CD4-positive, alpha-beta T cell treated with Interleukin-6 for 4 hours (primary cell): Measurements from ENCODE around the gene NFATC2.

Source experiments
- DNase-seq: peaks from one replicate; pipeline ENCODE4 v3.0.0-alpha.2; 2020; ENCODE audit warnings: mixed read lengths

NFATC2 gene

DNA sequence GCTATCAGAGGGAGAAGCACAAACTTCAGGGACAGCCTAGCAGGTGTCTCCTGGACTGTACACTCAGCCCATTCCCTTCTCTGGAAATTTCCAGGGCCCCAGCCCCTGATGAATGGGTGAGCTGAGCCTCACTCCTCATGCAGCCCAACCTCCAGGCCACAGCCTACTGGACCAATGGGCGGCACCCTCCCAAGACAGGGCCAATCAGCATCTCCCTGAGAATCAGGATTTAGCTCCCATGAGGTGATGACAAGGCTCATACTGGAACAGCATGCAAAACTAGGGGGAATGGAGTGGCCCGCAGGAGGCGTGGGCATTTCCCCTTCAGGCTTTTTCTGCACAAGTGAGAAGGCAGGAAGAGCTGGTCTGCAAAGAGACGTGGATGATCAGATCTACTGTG lies 29.0 kb downstream of the NFATC2 start:
- DNase-seq, result no peak

DNA sequence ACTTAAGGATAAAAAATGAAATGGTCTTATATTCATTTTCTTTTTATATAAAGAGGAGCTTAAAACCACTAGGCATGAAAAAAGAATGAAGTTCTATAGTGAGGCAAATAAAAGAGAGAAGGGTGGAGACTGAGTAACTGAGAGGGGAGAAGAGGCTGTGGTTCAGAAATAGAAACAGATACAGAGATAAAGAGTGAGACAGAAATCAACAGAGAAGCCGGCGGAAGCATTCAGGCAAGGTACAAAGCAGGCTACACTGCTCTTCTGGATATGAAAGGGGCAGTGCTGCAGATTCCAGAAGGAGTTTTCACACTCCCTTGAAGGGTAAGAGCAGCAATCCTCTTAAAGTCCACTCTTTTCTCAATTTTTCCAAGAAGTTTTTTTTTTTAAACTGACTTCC lies 29.9 kb downstream of the NFATC2 start:
- peak; percentile 59 for DNase-seq

DNA sequence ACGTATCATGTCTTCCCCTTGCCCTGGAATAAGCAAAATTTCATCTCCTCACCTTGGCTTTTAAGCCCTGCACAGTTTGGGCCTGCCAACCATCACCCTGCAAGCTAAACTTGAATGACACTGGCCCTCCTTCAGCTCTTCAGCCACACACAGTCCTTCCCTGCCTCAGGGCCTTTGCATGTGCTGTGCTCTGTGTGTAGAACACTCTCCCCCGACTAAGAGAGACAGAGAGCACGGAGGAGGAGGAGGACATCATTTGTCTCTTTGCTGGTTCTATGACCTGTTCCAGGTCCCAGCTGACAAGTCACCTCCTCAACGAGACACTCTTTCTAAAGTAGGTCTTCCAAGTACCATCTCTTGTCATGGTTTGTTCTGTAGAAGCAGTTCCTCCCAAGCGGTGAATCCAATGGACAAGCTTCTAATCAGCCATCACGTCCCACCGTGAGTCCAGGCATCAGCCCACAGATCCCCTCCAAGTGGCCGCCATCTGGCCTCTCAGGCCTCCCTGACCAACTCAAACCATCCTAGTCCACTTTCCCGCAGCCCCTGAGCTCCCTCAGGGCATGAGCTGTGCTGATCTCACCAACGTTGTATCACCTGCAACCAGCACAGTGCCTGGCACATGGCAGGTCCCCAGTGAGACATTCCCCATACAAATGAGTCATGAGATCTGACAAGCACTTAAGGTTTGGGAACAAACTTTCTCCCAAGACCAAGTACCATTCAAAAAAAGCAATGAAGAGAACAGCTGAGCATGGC lies 30.5 kb downstream of the NFATC2 start:
- peak; percentile 43 for DNase-seq

DNA sequence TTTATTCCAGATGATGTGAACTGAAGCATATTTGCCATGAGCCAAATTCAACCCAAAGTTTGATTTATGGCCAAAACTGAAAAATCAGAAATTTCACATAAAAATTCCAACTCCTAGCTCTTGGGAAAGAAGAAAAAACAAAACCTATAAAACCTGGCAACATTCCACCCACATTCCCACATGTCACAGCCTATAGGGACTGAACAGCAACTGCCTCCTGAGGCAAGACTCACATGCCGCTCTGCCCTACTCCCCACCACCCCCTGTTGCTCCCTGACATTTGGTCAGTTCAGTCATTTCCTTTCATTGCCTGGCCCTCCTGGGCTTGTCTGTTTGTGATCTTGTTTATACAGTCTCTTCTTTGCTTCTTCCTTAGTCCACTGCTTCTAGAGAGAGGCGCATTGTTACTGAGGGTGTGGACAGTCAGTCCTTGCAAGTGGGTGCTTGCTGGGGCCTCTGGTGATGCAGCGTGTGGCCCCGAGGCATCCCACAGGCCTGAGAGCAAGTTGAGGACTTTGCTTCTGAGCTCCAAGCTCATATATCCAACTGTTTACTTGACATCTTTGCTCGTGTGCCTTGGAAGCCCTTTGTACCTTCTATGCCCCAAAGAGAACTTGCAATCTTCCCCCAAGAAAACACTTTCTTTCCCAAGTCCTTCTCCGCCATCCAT lies 31.4 kb downstream of the NFATC2 start:
- DNase-seq, result no peak

DNA sequence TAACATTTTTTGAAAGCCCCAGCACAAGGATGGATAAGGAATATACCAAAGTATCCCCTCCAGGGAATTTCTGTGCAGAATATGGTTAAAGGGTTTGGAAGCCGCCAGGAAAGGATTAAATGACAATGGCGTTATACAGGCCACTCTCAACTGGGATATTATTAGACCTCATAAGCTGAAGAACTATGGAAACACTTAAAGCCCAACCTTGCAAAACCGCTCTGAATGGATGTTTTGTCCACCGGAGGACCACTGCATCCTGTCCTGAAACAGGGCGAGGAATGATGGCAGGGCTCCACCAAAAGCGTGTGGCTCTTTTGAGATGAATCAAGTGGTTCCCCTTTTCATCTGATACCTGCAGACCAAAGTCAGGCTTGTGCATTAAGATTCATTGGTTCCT lies 32.4 kb downstream of the NFATC2 start:
- DNase-seq, result no peak

DNA sequence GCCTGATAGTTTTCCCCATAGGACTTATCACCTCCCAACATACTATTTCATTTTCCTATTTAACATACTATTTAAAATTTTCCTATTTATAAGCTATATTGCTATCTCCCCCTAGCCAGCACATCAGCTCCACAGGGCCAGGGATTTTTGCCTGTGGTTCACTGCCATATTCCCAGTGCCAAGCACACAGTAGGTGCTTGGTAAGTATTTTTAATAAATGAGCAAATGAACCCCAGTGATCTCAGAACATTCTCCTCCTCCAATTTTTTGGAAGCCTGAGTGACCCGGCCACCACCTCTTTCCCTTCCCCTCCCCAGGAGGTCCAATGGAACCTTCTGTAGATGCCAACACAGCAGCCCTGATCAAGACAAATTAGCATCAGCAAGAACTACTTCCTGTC lies 33.3 kb downstream of the NFATC2 start:
- DNase-seq, result no peak

DNA sequence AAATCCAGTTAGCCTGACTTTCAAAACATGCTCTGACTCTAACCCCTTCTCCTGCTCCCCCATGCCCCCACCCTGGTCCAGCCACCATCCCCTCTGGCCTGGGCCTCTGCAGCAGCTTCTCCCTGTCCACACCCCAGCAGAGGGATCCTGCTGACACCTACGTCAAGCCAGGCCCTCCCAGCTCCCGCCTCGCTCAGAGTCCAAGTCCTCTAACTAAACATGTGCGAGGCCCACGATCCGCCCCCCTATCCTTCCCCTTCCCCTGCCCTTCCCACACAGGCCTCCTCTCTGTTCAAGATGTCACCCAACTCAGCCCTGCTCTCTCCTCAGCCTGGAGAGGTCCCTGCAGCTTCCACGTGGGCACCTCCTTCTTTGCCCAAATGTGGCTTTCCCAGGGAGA lies 33.7 kb downstream of the NFATC2 start:
- DNase-seq, result no peak

DNA sequence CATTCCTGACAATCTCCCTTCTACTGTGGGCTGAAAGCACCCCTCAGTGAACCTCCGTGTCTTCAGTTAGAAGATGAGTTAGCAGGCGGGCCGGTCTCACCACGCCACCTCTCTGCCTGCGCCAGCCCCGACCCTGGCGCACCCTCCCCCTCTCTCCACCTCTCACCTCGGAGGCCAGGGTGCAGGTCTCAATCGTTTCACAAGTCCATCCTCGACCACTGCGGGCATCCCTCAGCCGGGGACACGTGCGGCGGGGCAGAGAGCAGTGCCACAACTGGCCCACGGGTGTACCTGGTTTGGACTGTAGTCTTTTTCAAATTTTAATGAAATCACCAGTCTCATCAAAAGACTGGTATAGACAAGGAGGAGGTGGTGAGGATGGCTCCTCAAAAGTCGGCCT lies 34.4 kb downstream of the NFATC2 start:
- no peak for DNase-seq

DNA sequence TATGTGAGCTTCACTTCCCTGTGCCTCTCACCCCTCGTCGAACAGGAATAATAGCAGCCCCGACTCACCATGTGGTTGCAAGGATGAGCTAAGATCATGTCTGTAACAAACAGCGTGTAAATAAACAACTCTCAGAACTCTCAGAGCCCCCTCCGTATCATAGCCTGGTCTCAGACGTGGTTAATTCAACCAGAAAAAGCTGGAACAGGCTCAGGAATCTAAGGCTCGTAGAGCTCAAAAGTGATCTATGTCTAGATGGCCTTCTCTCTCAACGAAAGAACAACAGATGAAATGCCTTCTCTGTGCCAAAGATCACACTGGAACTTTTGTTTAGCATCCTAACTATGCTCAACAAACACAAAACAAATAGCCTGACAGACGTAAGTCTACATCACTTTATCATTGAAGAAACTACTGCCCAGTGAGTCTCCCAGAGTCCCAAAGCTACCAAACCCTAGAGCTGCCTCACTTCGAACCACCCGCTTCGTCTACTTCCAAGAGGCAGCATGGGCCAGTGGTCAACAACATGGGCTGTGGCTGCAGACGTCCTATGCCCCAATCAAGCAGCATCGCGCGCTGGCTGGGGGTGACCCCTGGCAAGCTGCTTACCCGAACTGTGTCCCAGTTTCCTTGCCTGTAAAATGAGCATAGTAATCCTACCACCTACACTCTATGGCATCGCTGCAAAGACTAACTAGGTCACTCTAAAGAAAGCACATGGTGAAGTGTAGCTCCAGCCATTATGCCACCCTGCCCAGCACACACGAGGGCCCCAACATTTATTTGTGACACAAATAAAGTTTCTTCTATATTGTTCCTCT lies 35.1 kb downstream of the NFATC2 start:
- no peak for DNase-seq

DNA sequence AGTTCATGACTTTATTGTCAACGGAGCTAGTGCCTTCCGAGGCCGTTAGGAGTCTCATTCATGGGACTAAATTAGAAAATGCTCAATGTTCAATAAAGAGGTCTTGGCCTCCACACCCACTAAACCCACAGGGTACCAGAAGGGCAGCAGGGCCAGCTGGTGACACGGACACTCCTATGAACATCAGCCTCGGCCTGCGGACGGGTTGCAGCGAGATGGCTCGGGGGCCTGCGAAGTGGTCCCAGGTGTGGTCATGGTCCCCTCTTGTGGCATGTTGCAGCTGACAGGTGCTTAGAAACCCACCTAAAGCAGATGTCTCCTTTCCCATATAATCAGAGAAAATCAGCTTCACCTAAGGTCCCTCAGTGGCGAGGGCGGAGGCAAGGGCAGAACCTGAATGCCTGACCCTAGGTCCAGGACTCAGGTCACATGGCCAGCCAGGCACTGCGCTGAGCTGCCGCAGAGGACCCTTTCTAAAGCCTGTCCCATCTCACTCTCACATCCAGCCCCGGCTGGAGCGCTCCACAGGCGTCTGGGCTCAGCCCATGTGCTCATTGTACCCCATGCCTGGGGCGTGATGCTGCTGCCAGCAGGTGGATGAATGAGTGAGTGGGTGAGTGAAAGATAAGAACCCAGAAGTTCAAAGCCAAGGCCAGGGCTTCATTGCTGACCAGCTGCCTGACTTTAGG lies 35.8 kb downstream of the NFATC2 start:
- DNase-seq, result no peak

DNA sequence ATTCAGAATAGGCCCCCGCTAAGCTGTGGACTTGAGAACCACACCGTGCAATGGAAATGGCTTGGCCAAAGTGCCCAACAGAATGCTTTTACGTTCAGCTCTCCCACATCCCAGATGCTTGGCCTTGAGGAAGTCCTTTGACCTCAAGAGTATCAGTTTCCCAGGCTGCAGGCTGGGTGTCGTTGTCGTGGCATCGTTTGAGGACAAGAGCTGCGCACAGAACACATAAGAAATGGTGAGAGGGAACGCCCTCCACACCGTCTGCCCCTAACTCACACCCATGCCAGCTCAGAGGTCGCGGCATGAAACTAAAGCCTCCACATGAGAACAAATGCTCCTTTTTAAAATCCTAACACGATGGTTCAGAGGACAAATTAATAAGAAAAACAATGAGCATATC lies 37.0 kb downstream of the NFATC2 start:
- no peak for DNase-seq

DNA sequence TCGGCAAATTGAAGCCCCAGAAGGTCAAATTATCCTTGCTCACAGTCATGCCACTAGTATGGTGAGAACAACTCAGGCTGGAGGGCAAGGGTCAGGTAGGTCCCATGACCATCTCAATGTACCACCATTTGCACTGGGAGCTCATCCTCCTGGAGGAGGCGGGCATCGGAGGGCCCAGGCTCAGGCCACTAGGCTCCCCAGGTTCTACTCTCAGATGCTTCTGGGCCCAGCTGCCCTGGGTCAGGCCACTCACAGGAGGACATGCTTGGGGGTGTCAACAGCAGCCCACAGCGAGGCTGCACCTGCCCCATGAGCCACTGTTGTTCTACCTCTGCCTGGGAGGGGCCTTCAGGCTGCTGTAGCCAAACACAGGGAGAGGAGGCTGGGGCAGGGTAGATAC lies 39.1 kb downstream of the NFATC2 start:
- no peak for DNase-seq

DNA sequence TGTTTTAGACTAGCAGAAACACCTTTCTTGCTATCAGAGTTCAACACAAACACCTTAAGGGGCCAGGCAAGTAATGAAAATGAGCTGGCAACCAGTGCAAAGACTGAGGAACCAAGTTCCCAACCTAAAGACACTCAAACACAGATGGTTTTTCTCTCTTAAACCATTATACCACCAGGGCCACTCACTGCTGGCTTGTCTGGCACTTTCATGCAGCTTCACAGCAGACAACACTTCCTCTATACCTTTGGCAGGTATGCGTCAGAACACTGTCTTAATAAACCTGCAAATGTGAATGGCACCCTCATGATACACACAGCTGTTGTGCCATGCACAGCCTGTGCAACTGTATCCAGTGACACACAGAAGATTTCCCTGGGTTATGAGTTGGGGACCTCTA lies 41.6 kb downstream of the NFATC2 start:
- DNase-seq, result peak; percentile 68

DNA sequence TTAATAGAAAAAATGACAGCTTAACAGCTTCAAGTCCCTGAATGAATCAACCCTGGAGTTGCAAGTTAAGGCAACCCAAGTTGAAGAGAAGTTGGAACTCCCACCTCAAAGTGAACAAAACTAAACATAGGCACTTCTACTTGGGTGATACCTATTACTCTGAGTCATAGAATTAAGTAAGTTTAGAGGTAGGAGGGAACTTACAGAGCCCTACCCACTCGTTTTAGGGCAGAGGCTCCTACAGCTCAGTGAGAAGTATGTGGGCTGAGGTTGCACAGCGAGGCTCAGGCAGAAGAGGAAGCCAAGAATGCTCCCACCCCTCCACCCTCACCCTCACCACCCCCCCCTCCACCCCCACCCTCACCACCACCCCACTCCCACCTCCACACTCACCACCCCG lies 42.2 kb downstream of the NFATC2 start:
- DNase-seq, result peak; percentile 72

DNA sequence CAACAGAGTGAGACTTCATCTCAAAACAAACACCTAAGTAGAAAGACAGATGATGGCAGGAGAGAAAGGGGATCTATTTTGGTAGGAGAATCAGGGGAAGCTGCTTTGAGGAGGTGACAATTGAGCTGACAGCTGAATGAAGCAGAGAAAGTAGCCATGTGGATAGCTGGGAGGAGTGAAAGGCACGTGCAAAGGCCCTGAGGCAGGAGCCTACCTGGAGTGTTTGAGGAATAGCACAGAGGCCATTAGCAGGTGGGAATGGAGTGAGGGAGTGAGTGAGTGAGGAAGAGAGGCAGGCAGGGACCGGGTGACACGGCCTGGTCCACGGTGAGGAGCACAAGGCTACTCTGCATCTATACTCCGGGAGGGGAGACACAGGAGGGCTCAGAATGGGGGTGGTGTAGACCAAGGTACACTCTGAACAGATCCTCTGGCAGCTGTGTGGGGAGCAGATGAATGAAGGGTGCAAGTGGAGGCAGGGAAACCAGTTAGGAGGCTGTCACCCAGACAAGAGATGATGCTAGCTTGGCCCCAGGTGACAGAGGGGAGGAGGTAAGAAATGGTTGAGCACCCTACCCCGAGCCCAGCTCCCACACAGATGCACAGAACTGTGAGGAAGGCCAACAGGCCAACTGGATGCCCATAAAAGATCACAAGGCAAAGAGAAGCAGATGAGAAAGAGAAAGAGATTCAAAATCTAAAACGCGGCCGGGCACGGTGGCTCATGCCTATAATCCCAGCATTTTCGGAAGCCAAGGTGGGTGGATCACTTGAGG lies 43.6 kb downstream of the NFATC2 start:
- no peak for DNase-seq

DNA sequence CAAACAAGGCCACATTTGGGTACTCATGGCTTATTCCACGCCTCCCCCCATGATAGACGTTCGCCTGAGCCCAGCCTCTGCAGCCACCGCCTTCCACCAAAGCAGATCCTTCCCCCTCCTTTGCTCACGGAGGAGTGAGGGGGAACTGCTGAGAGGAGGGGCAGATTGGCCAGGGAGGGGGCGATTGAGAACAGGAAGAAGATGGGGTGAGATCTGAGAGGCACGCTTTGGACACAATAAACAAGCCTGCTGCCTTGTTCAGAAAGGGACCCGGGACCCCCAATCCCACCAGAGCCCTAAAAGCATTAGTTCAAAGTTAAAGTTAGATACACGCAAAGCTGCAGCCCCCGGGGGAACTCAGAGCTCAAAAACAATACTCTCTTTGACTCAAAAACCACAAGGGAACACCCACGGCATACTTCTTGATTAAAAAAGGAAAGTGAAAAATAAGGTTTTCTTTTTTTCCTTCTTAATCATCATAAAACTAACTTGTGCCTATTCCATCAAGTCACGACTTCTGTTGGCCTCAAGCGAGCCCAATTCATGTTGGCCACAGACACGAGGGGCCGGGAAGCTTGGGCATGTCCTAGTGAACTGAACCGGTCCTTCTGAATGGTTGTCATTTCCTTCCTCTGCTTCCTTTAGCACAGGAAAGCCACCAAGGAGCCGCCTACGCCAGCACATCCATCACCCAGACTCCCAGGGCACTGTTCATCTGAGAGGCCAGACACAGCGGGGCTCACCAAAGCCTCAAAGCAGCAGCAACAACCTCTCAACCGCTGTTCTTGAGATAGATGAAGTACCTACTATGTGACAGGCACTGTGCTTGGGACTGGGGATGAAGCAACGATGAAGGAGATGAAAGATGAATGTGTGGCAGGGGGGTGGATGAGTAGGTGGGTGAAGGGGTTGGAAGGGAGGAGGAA lies 44.7 kb downstream of the NFATC2 start:
- DNase-seq, result peak; percentile 55

DNA sequence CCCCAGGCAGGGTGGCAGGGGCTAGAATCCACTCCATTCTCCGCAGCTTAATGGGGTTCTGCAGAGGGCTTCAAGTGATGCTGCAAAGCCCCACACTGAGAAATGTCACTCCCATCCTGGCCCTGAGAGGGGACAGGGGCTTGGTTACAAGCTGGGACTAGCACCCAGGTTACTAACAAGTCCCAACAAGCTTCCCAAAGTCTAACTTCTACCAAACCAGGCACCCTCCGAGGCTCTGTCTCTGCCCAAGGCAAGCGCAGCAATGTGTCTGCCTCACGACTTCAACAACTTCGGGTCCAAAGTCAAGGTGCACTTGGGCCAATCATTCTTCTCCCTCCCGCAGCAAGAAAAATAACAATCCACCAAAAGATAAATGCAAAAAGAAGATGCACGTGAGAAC lies 45.6 kb downstream of the NFATC2 start:
- no peak for DNase-seq

DNA sequence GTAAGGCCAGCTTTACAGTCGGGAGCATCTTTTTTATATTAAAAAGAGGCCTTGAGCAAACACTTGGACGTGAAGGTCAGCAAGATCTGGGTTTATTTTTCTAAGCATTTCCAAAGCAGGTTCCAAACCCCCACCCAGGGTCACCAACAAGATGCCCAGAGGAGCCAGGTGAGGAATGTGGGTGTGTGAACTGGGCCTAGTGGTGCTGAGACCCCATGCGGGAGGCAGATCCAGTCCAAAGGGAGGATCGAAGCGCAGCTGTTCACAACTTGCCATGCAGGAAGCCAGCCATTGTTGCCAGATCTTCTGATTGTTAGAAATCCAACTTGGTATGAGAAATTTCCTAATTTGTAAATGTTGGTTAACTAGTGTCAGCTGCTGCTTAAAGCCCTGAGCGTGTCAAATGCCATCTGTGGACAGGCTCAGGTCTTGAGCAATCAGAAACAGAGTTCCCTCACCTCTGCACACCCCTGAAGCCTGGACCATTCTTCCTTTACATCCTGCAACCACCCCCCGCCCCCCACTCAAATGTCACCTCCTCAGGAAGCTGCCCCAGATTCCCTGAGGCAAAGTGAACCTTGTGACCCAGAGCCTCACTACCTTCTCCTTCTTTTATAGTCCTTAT lies 46.5 kb downstream of the NFATC2 start:
- DNase-seq, result no peak

DNA sequence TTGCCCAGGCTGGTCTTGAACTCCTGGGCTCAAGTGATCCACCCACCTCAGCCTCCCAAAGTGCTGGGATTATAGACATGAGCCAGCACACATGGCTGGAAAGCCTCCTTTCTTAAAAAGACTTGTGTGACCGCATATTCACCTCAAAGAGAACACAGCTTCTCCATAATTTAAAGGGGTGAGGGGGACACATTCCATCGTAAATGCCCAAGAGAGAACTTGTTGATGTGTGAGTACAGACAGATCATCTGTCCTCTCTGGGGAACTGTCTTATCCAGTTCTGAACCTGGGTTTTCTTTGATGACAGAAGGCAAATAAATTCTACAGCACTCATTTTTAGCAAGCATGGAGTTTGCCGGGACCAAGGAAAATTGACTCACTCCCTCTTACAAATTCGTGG lies 47.2 kb downstream of the NFATC2 start:
- DNase-seq, result no peak

DNA sequence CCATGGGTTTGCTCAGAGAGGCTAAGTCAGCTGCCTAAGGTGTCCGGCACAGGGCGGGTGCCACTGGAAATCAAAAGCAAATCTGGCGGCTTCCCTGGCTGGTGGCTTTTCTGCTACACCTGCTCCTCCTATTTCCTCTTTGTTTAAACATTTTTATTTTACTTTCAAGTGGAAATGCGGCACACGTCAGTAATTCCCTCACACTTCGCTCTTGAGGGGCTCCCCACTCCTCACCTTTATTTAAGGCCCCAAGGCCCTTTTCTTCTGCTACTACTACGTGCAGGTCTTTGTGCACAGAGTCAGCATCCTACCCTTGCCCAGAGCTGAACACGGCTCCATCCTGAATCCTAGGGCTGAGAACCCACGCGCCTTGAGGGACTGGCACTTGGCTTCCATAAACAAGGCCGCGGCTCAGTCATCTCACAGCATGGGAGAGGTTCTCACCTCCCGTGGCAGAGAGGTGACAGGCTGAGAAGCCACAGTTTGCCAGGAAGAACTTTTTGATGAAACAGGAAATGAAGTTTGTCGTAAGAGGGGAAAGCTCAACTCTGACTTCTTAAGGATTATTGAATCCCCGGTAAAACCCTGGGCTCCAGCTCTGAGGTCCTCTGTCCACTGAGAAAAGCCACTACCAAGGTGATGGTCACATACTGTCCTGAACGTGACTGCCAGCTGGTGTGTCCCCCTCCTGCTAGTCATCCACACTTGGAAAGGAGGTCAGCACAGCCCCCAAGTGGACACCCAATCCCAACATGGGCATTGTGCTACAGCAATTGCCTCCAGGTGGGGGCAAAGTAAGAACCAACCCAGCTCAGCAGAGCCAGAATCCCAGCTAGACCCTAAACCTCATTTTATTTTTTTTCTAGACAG lies 48.0 kb downstream of the NFATC2 start:
- DNase-seq, result peak; percentile 58
